ENCODE data around the gene WSCD2. TPM values are rescaled to one million over a fixed set of nuclear protein-coding genes. Genes with fewer than 3 reads are reported as not detected.

WSCD2 gene
- total RNA-seq, 2 donors from 2014 or later, result 6.5 to 6.7 TPM

DNA sequence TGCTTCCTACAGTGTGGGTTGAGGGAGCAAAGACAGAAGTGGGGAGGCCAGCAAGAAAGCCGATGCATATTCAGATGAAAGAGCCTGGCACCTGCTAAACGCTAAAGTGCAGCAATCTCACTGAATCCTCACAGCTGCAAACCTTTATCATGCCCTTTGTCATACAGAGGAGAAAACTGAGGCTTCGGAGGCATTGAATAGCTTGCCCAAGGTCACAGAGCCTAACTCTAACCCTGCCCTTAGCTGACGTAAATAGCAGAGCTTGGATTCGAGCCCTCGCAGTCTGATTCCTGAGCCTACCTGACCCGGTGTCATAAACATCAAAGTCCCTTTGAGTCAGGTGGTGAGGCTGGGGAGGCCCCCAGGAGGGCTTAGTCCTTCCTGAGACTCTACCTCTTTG lies 155.1 kb downstream of the WSCD2 start:
- intact Hi-C loops (cut with DNase I), result no loop called here
- 47% methylated on average over 7 of the region's 7 CpGs for WGBS
- Histone ChIP-seq H3K27me3 (replicated peaks; ENCODE audit: insufficient read depth) (no peaks in the 10 kb centered on the region), H3K4me3 (no peak overlapping the region), H3K27ac (no peak overlapping the region), H3K4me1 (replicated peaks) (no peaks in the 10 kb centered on the region), H3K9me3 (no peaks in the 10 kb centered on the region), H3K36me3 (no peaks in the 10 kb centered on the region)
- no peak for DNase-seq (ENCODE audit: low spot score)
- TF ChIP-seq, protein P1, sequence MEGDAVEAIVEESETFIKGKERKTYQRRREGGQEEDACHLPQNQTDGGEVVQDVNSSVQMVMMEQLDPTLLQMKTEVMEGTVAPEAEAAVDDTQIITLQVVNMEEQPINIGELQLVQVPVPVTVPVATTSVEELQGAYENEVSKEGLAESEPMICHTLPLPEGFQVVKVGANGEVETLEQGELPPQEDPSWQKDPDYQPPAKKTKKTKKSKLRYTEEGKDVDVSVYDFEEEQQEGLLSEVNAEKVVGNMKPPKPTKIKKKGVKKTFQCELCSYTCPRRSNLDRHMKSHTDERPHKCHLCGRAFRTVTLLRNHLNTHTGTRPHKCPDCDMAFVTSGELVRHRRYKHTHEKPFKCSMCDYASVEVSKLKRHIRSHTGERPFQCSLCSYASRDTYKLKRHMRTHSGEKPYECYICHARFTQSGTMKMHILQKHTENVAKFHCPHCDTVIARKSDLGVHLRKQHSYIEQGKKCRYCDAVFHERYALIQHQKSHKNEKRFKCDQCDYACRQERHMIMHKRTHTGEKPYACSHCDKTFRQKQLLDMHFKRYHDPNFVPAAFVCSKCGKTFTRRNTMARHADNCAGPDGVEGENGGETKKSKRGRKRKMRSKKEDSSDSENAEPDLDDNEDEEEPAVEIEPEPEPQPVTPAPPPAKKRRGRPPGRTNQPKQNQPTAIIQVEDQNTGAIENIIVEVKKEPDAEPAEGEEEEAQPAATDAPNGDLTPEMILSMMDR (IDR thresholded peaks at IDR 0.05), result no peak
- TF ChIP-seq POLR2AphosphoS5 (IDR thresholded peaks at IDR 0.05), result no peak
- no peak for TF ChIP-seq POLR2A (IDR thresholded peaks at IDR 0.05)

DNA sequence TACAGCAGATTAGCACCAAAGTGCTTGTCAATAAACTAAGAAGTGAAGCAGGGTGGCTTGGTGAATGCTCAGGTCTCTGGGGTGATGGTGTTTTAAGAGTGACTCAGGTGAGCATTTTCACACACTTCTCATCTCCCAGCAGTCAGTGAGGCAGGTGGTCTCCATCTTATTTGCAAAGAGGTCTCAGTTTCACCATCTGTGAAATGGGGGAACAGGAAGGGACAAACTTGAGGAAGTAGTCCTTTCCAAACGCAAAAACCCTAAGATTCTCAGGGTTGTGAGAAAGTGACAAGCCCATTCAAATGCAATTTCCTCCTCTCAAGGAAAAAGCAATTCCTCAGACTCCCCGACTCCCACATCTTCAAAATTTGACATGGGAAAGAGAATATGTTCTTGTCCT lies 155.9 kb downstream of the WSCD2 start:
- 70% methylated on average over 2 of the region's 2 CpGs for WGBS
- no peak for DNase-seq (ENCODE audit: low spot score)
- no peak overlapping the region for H3K4me3 ChIP-seq
- intact Hi-C loops (cut with DNase I), result no loop called here
- no peaks in the 10 kb centered on the region for H3K4me1 ChIP-seq (replicated peaks)
- no peaks in the 10 kb centered on the region for H3K9me3 ChIP-seq
- no peak for TF ChIP-seq POLR2AphosphoS5 (IDR thresholded peaks at IDR 0.05)
- no peak for TF ChIP-seq POLR2A (IDR thresholded peaks at IDR 0.05)
- TF ChIP-seq, protein P1 (IDR thresholded peaks at IDR 0.05), result no peak
- no peaks in the 10 kb centered on the region for H3K36me3 ChIP-seq
- no peak overlapping the region for H3K27ac ChIP-seq
- H3K27me3 ChIP-seq (replicated peaks; ENCODE audit: insufficient read depth), result no peaks in the 10 kb centered on the region

DNA sequence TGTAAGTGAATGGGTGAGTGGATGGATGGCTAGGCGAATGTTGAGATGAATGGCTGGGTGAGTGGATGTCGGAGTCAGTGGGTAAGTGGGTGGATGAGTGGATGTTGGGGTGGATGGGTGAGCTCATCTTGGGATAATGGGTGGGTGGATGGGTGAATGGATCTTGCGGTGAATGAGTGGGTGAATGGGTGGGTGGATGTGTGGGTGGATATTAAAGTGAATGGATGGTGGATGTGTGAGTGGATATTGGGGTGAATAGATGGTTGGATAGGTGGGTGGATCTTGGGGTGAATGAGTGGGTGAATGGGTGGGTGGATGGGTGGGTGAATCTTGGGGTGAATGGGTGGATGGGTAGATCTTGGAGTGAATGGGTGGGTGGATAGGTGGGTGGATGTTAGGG lies 158.1 kb downstream of the WSCD2 start:
- no peak for DNase-seq (ENCODE audit: low spot score)
- Histone ChIP-seq H3K27me3 (replicated peaks; ENCODE audit: insufficient read depth) (no peaks in the 10 kb centered on the region), H3K27ac (no peak overlapping the region), H3K4me3 (no peak overlapping the region), H3K9me3 (no peaks in the 10 kb centered on the region), H3K4me1 (replicated peaks) (no peaks in the 10 kb centered on the region), H3K36me3 (no peaks in the 10 kb centered on the region)
- TF ChIP-seq, protein P1 (IDR thresholded peaks at IDR 0.05), result no peak
- TF ChIP-seq POLR2AphosphoS5 (IDR thresholded peaks at IDR 0.05) (no peak), POLR2A (IDR thresholded peaks at IDR 0.05) (no peak)
- intact Hi-C loops (cut with DNase I), result no loop called here
- WGBS, result 90% methylated on average over 3 of the region's 3 CpGs

DNA sequence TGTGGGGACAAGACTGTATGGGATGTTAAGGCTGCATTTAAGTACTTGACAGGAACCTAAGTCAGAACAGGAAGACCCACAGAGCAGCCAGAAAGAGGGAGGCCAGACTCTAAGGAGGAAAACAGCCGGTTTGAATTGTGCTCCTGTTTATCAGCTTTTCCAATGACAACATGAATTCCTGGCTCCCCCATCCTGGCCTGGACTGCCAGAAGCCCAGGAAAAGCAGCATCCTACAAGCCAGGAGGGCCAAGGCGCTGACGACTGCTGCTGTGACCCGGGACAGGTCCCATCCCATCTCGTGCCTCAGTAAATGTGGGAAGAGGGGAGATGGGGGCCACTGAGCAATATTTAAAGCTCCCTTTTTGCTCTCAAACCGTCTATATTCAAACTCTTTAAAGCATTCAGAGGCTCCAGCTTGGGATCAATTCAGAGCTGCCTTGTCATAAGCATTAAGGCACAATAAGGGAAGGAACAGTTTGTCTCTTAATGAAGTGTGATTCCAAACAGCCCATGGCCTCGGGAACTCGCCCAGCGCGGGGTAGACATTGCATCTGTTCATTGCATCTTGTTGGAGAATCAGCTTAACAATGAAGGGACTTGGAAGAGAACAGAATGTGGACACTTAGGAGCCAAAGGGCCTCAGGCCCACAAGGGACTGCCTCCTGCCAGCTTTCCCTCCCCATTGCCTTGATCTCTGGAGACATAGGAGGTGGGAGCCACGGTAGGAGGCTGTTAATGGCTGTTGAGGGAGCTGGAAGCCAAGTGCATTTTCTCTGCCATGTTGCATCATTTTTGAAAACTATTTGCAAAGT lies 160.5 kb downstream of the WSCD2 start:
- H3K36me3 ChIP-seq, result no peaks in the 10 kb centered on the region
- no peak overlapping the region for H3K27ac ChIP-seq
- H3K4me1 ChIP-seq (replicated peaks), result no peaks in the 10 kb centered on the region
- H3K27me3 ChIP-seq (replicated peaks; ENCODE audit: insufficient read depth), result no peaks in the 10 kb centered on the region
- no peaks in the 10 kb centered on the region for H3K9me3 ChIP-seq
- intact Hi-C loops (cut with DNase I), result no loop called here
- 33% methylated on average over 11 of the region's 11 CpGs for whole genome bisulfite sequencing
- TF ChIP-seq POLR2A (IDR thresholded peaks at IDR 0.05) (no peak), POLR2AphosphoS5 (IDR thresholded peaks at IDR 0.05) (no peak)
- TF ChIP-seq, protein P1 (IDR thresholded peaks at IDR 0.05), result no peak
- no peak overlapping the region for H3K4me3 ChIP-seq
- DNase-seq (ENCODE audit: low spot score), result no peak

DNA sequence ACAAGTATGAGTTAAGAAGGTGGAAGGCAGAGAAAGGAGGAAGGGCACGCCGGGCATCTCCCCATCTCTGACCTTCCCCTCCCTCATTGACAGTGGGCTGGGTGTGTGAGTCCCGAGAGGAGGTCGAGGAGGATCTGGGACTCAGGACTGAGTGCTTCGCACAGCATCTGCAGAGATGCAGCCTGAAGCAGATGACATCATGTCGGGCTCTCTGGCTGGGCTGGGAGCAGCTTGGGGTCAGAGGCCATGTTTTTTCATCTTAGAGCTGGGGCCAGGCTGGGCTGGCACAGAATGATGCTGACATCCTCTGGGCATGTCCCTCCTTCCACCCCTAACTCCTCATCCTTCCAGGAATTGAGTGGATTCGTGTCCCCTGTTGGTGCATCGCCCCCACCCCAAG lies 166.6 kb downstream of the WSCD2 start:
- TF ChIP-seq, protein P1 (IDR thresholded peaks at IDR 0.05), result no peak
- no peak for TF ChIP-seq POLR2AphosphoS5 (IDR thresholded peaks at IDR 0.05)
- no peak for TF ChIP-seq POLR2A (IDR thresholded peaks at IDR 0.05)
- intact Hi-C loops (cut with DNase I), result no loop called here
- DNase-seq (ENCODE audit: low spot score), result no peak
- Histone ChIP-seq H3K36me3 (no peaks in the 10 kb centered on the region), H3K4me3 (no peak overlapping the region), H3K27me3 (replicated peaks; ENCODE audit: insufficient read depth) (no peaks in the 10 kb centered on the region), H3K4me1 (replicated peaks) (no peaks in the 10 kb centered on the region), H3K27ac (no peak overlapping the region), H3K9me3 (no peaks in the 10 kb centered on the region)
- WGBS, result 61% methylated on average over 8 of the region's 8 CpGs

All from prostate gland (tissue), 2 donors.